Stomach (tissue), 4 donors: Measurements from ENCODE around the gene GUCY1A1.

Source experiments
- EP300 ChIP-seq: sonication (generic); formaldehyde crosslinking; IDR thresholded peaks from one replicate; pipeline ENCODE4 v1.6.1; 2017; ENCODE audit warnings: antibody characterized with exemption
- POLR2A ChIP-seq, 4 donors: fragments of 450-650 bp; IDR thresholded peaks; one replicate each; pipeline ENCODE4 v1.6.1; 2016; ENCODE audit warnings: antibody characterized with exemption in 4 of 4, control low read depth in 2 of 4, mild to moderate bottlenecking in 1 of 4, moderate library complexity in 1 of 4
- POLR2AphosphoS5 ChIP-seq, 3 donors: sonication (generic); formaldehyde crosslinking; IDR thresholded peaks; one replicate each; pipeline ENCODE4 v1.6.1; 2016; ENCODE audit warnings: antibody characterized with exemption in 3 of 3
- TF ChIP-seq, protein P1 (sequence below), 7 experiments: fragments of 450-650 bp in 4 of 7; fragments of 200-600 bp in 3 of 7; sonication (generic) in 3 of 7; IDR thresholded peaks; one replicate each; pipeline ENCODE4 v1.5.1; 2016 to 2019; ENCODE audit warnings: antibody characterized with exemption in 7 of 7, control low read depth in 2 of 7, mild to moderate bottlenecking in 1 of 7

DNA sequence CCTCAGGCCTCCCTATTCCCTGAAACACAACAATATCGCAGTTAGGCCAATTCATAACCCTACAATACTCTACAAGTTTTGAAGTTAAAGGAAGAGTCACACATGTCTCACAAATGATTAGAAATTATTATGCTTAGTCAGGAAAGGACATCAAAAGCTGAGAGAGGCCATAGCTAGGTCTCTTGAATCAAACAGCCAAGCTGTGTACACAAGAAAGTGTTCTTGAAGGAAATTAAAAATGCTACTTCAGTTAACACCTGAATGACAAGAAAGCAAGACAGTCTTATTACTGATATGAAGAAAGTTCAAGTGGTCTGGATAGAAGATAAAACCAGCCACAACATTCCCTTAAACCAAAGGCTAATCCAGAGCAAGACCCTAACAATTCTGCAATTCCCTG lies 23.6 kb upstream of the GUCY1A1 start:
- TF ChIP-seq POLR2A (IDR thresholded peaks at IDR 0.05), result no peak
- TF ChIP-seq POLR2AphosphoS5 (IDR thresholded peaks at IDR 0.05), result no peak
- TF ChIP-seq, protein P1, sequence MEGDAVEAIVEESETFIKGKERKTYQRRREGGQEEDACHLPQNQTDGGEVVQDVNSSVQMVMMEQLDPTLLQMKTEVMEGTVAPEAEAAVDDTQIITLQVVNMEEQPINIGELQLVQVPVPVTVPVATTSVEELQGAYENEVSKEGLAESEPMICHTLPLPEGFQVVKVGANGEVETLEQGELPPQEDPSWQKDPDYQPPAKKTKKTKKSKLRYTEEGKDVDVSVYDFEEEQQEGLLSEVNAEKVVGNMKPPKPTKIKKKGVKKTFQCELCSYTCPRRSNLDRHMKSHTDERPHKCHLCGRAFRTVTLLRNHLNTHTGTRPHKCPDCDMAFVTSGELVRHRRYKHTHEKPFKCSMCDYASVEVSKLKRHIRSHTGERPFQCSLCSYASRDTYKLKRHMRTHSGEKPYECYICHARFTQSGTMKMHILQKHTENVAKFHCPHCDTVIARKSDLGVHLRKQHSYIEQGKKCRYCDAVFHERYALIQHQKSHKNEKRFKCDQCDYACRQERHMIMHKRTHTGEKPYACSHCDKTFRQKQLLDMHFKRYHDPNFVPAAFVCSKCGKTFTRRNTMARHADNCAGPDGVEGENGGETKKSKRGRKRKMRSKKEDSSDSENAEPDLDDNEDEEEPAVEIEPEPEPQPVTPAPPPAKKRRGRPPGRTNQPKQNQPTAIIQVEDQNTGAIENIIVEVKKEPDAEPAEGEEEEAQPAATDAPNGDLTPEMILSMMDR (IDR thresholded peaks at IDR 0.05), result no peak
- TF ChIP-seq EP300, result no peak
